GM19438 (cell line): ENCODE results near the gene LMX1A.

Experiments
- ATAC-seq: cut with Tn5 transposase; IDR thresholded peaks from one replicate; pipeline ENCODE4 v1.9.1; 2021; ENCODE audit warnings: low read depth; ENCODE audit not compliant: unreplicated experiment

Gene LMX1A

GRCh38 chr1:165281207-165281901 is 75.2 kb downstream of the LMX1A start:
- ATAC-seq, result no peak

DNA sequence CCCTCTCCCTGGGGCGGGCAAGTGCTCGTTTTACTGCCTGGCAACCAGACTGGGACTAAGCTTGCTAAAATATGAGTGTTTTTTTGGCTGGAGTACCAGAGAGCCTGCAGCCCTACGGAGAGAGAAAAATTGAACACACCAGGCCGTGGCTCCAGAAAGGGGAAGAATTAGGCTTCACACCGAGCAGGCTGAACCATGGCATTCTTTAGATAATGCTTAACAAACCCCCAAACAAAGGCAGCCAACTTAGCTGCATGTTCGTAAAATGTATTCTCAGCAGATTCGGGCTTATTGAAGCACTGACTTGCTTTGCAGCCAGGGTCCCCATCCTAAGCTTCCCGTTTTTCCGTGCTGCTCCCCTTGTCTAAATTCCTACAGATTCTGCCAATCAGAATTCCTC is 76.6 kb downstream of the LMX1A start:
- ATAC-seq, result no peak

DNA sequence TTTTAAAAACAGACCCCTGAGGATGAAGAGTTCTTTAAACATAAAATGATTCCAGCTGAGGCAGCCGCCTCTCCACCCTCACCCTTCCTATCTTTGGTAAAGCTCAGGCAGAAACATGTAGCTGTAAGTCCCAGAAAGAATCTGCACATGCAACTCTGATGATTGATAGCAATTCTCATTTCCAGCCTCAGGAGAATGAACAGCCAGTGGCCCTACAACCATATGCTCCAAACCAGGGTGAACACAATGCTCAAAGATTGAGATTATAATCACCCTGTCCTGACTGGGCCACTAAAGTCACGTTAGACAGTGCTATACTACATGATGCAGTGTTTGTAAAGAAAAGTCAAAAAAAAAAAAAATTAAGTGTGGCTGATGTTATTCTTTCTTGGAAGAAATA is 80.2 kb downstream of the LMX1A start:
- no peak for ATAC-seq

DNA sequence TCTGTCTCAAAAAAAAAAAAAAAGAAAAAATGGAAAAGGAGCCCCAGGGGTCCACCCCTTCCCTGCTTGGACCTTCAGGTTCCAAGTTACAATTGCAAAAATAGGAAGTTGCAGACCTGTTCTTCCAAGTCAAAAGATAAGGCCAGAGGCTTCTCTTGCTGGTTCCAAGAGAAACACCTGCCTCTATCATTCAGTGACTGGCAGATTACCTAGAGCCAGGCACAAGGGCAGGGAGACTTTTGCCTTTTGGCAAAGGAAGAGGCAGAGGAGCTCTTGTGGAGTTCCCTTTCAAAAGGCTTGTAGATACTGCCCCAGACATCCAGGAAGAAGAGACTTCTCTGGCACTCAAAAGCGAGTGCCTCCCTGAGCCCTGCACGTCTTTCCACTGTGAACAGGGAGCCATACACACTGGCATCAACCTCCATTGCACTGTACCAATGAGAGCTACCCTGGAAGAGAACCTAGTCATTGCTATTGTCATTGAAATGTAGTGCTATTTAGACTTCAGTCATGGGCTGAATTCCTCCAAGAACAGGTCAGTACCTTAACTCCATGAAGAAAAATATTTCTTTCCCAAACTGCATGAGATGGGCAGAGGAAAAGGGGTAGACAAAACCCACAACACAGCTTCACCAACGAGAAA is 91.2 kb downstream of the LMX1A start:
- ATAC-seq, result no peak

- no peak for ATAC-seq
These were observed 96.6 kb downstream of the LMX1A start for GRCh38 chr1:165259706-165260428.

DNA sequence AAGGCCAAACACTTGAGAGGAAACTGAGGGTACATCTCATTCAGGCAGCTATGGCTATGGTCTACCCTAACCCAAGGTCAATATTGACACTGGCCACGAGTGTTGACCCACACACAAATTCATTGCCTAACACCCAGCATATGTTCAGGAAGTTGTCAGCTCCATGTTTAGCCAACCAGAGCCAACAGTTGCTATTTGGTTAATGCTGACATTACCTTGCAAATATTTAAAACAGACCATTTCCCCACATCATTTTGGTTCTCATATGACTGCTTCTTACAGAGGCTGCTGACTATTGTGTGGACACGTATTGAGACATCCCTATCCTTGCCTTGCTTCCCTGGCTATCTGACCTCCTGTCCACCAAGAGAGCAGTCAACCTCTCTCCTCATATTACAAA is 97.3 kb downstream of the LMX1A start:
- ATAC-seq, result no peak

GRCh38 chr1:165257969-165258459 is 98.5 kb downstream of the LMX1A start:
- no peak for ATAC-seq

GRCh38 chr1:165254896-165255625 is 101.5 kb downstream of the LMX1A start:
- ATAC-seq, result no peak

DNA sequence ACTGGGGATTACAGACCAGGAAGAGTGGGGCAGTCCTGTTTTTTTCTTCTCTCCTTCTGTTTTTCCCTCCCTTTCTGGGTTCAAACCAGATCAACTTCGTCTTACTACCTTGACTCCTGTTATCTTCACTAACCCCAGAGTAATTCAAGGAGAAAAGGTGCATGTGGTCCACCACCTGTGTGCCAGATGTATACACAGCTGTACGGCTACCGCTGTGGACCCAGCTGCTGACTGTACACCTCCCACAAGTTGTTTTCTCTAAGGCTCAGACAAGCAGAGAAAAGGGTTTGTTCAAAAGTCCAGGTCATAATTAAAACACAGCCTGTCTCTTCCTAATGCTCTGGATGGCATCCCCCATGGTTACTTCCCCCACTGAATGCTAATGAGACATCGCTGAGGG is 102.1 kb downstream of the LMX1A start:
- no peak for ATAC-seq

- no peak for ATAC-seq
These were observed 102.7 kb downstream of the LMX1A start for GRCh38 chr1:165253818-165254254.

DNA sequence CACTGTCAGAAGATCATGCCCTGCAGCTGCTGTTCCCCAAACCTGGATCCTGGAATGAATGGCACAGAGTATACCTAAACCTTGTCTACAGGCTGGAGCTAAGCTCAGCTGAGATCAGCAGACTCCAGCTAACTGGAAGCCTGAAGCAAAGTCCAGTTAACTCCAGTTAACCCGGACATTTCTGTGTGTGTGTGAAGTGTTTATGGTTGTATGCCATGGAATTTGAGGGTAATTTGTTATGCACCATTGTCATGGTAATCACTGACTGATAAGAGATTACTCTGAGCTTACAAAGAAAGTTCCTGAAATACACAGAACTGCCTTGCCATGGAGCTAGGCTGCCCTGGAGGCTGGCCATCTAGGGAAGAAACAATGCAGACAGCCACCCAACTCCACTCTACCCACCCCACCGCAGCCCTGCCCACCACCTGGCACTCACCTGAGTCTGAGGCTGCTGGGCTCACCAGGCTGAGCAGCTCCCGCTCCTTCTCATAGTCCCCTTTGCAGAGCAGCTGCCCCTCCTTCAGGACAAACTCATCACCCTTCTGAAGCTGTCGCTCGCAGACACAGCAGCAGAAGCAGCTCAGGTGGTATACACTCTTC is 107.4 kb downstream of the LMX1A start:
- ATAC-seq, result no peak

- no peak for ATAC-seq
These were observed 114.6 kb downstream of the LMX1A start for GRCh38 chr1:165241952-165242351.

DNA sequence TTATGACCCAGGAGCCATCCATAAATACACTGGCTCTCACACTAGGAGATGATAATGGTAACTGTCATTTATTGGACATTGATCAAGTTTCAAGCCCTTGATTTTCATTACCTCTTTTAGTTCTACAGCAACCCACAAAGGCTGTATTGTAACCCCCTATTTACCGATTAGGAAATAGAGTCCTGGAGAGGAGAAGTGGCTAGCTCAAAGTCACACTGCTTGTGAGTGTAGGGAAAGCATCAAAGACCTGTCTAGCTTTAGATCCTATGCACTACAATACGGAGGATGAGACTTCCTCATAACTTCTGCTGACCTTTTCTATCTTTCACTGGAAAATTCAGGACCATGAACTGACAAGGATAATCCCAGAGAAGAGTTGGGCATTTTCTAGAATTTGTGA is 115.2 kb downstream of the LMX1A start:
- no peak for ATAC-seq

- ATAC-seq, result no peak
These were observed 116.0 kb downstream of the LMX1A start for GRCh38 chr1:165240492-165240891.

DNA sequence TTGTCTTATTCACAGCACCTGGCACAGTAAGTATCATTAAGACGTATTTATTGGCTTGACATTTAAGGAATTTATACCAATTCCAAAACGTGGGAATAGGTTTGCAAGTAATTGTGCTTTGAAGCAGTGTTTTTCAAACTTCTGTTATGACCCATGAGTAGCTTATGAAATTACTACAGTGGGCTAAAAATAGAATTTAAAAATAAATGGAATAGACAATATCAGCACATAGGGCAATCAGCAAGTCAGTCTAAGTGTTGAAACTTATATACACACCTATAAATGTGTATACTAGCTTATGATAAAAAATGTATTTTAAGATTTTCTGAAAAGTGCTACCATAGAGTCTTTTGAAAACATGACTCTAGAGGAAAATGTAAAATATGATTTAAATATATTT is 116.6 kb downstream of the LMX1A start:
- ATAC-seq, result no peak

GRCh38 chr1:165235777-165236291 is 120.7 kb downstream of the LMX1A start:
- ATAC-seq, result no peak

- no peak for ATAC-seq
These were observed 121.2 kb downstream of the LMX1A start for GRCh38 chr1:165235155-165235776.

- ATAC-seq, result no peak
These were observed 122.4 kb downstream of the LMX1A start for GRCh38 chr1:165234149-165234548.

- no peak for ATAC-seq
These were observed 127.8 kb downstream of the LMX1A start for GRCh38 chr1:165228676-165229075.

DNA sequence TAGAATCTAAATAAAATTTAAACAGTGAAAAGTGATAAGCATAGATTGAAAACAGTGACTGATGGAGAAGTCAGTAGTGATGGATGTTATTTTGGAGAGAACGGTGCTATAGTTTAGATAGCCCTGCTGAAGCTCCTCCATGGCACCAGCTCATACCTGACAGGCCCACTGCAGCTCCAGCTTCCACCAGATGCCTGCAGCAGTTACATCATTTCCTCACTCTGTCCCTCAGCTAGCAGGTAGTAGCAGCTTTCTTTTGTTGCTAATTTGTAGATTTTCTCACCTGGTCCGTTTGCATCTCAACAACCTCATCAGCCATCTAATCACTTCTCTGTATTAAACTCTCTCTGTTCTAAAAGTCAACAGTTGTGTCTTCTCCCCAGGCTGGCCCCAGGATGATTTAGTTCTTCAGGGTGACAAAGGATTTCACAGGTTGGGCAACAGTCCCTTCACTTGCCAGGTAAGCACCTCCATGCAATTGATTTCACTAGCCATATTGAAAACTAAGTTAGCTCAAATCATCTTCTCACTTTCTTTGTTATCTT is 128.3 kb downstream of the LMX1A start:
- ATAC-seq, result no peak
